ENCODE measurements around the gene SNX12.

GRCh38 chrX:71111921-71112431 is 43.8 kb upstream of the SNX12 start:
- TF ChIP-seq CTCF (IDR thresholded peaks at IDR 0.05) (no peak), POLR2A (IDR thresholded peaks at IDR 0.05) (no peak), POLR2AphosphoS5 (IDR thresholded peaks at IDR 0.05; ENCODE audit: insufficient read depth in 1 of 2, low read depth in 1 of 2) (no peak)
